GM12892 (cell line): ENCODE measurements around the gene PSMD9.

Experiments
- POLR2A ChIP-seq: IDR thresholded peaks from 2 replicates; pipeline ENCODE4 v1.6.1; 2011; ENCODE audit warnings: low read depth, low read length, control low read depth
- POLR2AphosphoS5 ChIP-seq: IDR thresholded peaks from 2 replicates; pipeline ENCODE4 v1.6.1; 2011; ENCODE audit warnings: low read depth, low read length, control low read depth
- TAF1 ChIP-seq: IDR thresholded peaks from 2 replicates; pipeline ENCODE4 v1.6.1; 2011; ENCODE audit warnings: low read depth, mild to moderate bottlenecking, control low read depth, low read length, borderline replicate concordance

DNA sequence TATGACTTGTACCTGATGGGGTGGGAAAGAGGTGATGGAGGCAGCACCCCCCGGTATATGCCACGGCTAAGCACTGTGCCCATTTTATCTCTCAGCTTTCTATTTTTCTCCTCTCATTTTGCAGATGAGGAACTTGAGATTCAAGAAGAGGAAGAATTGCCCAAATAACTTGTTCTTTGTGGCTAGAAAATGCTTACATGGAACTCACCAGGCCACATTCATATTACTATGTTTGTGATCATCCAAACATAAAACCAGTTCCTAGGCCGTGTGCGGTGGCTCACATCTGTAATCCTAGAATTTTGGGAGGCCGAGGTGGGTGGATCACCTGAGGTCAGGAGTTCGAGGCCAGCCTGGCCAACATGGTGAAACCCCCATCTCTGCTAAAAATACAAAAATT, 14.5 kb upstream of the PSMD9 start:
- TF ChIP-seq POLR2A (no peak), POLR2AphosphoS5 (no peak), TAF1 (no peak)
